Heart left ventricle (tissue), 16 donors: ENCODE data around the gene RNF149. TPM values are rescaled to one million over a fixed set of nuclear protein-coding genes. Genes with fewer than 3 reads are reported as not detected.
A peak's percentile ranks its signal among the peaks of the same experiment; 100 is the strongest.

Experiments
- ATAC-seq, 4 donors: fragments of 200-7000 bp; cut with Tn5 transposase; one replicate each; pipeline ENCODE4 v1.9.1; 2020 to 2022; ENCODE audit warnings: moderate library complexity in 4 of 4, mild to moderate bottlenecking in 3 of 4, moderate number of reproducible peaks in 1 of 4
- DNase-seq, 5 donors: peaks; one replicate each; pipeline ENCODE4 v3.0.0-alpha.2; 2020
- H3K27ac ChIP-seq, 12 donors: fragments of 200-600 bp; sonication (generic) in 4 of 12; one replicate each; pipeline versions ENCODE4 v1.5.0 to v1.8.0; 2016 to 2022; ENCODE audit warnings: mild to moderate bottlenecking in 2 of 12
- H3K27me3 ChIP-seq, 9 donors: fragments of 200-600 bp; sonication (generic) in 2 of 9; one replicate each; pipeline versions ENCODE4 v1.5.1 to v1.8.0; 2016 to 2022; ENCODE audit warnings: mild to moderate bottlenecking in 3 of 9
- H3K36me3 ChIP-seq, 9 donors: fragments of 200-600 bp; sonication (generic) in 2 of 9; one replicate each; pipeline versions ENCODE4 v1.5.0 to v1.8.0; 2018 to 2022; ENCODE audit warnings: mild to moderate bottlenecking in 2 of 9
- H3K4me1 ChIP-seq, 12 donors: fragments of 200-600 bp; sonication (generic) in 4 of 12; one replicate each; pipeline versions ENCODE4 v1.5.0 to v1.8.0; 2016 to 2022; ENCODE audit warnings: mild to moderate bottlenecking in 3 of 12
- H3K4me3 ChIP-seq, 12 donors: fragments of 200-600 bp; sonication (generic) in 4 of 12; one replicate each; pipeline versions ENCODE4 v1.5.0 to v1.8.0; 2017 to 2022; ENCODE audit warnings: mild to moderate bottlenecking in 9 of 12, moderate library complexity in 4 of 12
- H3K9me3 ChIP-seq, 12 donors: fragments of 200-600 bp; sonication (generic) in 4 of 12; one replicate each; pipeline versions ENCODE4 v1.5.0 to v1.8.0; 2016 to 2022; ENCODE audit warnings: mild to moderate bottlenecking in 1 of 12
- POLR2A ChIP-seq, 2 donors: fragments of 450-650 bp; IDR thresholded peaks; one replicate each; pipeline ENCODE4 v1.6.1; 2017; ENCODE audit warnings: antibody characterized with exemption in 2 of 2, mild to moderate bottlenecking in 2 of 2, moderate library complexity in 2 of 2
- WGBS, 4 donors: extraction: QIAGEN DNeasy Blood & Tissue Kit in 2 of 4; methylation state at CpG; one replicate each; pipeline versions ENCODE4 v1.1.5 to v1.1.7; 2013 to 2018; 5-methylcytosine and 5-hydroxymethylcytosine counted together
- intact Hi-C, 10 donors: fragments of 100-400 bp; cut with DNase I; formaldehyde crosslinking; loops; one replicate each; pipeline versions ENCODE4 v1.11.1 to v1.14.2; 2022
- long read RNA-seq, 3 donors: library from polyadenylated mRNA; unstranded; transcript quantifications; one replicate each; pipeline ENCODE4 v2.0.0, GENCODE V29; 2020 to 2021
- polyA plus RNA-seq, 2 donors: library from polyadenylated mRNA; stranded (reverse); fragments of 200-250 nt; gene quantifications; one replicate each; pipeline ENCODE4 v1.2.3, GENCODE V29; 2013
- total RNA-seq, 9 donors: library from RNA; depleted of rRNA in 2 of 9; stranded (reverse); fragments of >200 nt in 2 of 9; fragmentation: NEBNext Ultra II Directional in 3 of 9; extraction: Animal tissue kit (Norgen Biotek cat#: 25700) in 3 of 9; gene quantifications; one replicate each; pipeline versions ENCODE4 v1.1.0 to v1.2.4, GENCODE V29; 2016 to 2023
- TF ChIP-seq, protein P1 (sequence below), 12 donors: fragments of 200-600 bp; sonication (generic) in 4 of 12; IDR thresholded peaks; one replicate each; pipeline versions ENCODE4 v1.5.0 to v1.8.0; 2018 to 2022; ENCODE audit warnings: antibody characterized with exemption in 12 of 12, mild to moderate bottlenecking in 5 of 12
- donor health status: ischemic (EF 13 %, LVEDD 7.1; RV severe dilation, severe dysfunction).
- donor health status: healthy with polysubstance abuse.
- donor health status: DM: no; HTN: yes; CAD: no.
- donor health status: DM: no; HTN: no; CAD: no.
- donor health status: ischemic (EF 25% LVEDD 6.9; RV normal size, moderate dysfunction).
- donor health status: ischemic (EF 25% LVEDD 5.7; RV mildly dilated, moderate dysfunction).
- donor health status: healthy.
- donor health status: DM: yes; HTN: yes; CAD: no.
- donor health status: ischemic (EF 35%, LVEDD 5.7; RV mildly dilated, moderate dysfunction).
- donor health status: nonischemic (EF 11% LVEDD 7.7; RV severe dilation, severe dysfunction).
- donor health status: DM: yes; HTN: yes; CAD: no.
- donor health status: PGD.
- donor health status: ischemic (EF 29% LVEDD 5.4; RV normal size, mild dysfunction).
- donor health status: nonischemic (EF 23%, LVEDD 6.1; RV moderate dilation, normal function).

Gene RNF149, protein sequence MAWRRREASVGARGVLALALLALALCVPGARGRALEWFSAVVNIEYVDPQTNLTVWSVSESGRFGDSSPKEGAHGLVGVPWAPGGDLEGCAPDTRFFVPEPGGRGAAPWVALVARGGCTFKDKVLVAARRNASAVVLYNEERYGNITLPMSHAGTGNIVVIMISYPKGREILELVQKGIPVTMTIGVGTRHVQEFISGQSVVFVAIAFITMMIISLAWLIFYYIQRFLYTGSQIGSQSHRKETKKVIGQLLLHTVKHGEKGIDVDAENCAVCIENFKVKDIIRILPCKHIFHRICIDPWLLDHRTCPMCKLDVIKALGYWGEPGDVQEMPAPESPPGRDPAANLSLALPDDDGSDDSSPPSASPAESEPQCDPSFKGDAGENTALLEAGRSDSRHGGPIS
- total RNA-seq: 10 to 100 TPM; 10.9 to 46.1 (median 15.8) TPM
- polyA plus RNA-seq: 10 to 100 TPM; 14.7 to 20.6 TPM
- long read RNA-seq, donor 1, transcript RNF149-201 (7 exons, 2,458 nt): major isoform, 22 of 29 reads
- long read RNA-seq, donor 1, partial matches to known transcripts: 5 of 29 reads
- long read RNA-seq, donor 1, other reads (novel, unspliced or antisense): 2 of 29 reads
- long read RNA-seq, donor 2, transcript RNF149-201 (7 exons, 2,458 nt): major isoform, 109 of 117 reads
- long read RNA-seq, donor 2, partial matches to known transcripts: 2 of 117 reads
- long read RNA-seq, donor 2, other reads (novel, unspliced or antisense): 6 of 117 reads
- long read RNA-seq, donor 3, transcript RNF149-201 (7 exons, 2,458 nt): major isoform, 32 of 39 reads
- long read RNA-seq, donor 3, partial matches to known transcripts: 1 of 39 reads
- long read RNA-seq, donor 3, other reads (novel, unspliced or antisense): 6 of 39 reads

DNA sequence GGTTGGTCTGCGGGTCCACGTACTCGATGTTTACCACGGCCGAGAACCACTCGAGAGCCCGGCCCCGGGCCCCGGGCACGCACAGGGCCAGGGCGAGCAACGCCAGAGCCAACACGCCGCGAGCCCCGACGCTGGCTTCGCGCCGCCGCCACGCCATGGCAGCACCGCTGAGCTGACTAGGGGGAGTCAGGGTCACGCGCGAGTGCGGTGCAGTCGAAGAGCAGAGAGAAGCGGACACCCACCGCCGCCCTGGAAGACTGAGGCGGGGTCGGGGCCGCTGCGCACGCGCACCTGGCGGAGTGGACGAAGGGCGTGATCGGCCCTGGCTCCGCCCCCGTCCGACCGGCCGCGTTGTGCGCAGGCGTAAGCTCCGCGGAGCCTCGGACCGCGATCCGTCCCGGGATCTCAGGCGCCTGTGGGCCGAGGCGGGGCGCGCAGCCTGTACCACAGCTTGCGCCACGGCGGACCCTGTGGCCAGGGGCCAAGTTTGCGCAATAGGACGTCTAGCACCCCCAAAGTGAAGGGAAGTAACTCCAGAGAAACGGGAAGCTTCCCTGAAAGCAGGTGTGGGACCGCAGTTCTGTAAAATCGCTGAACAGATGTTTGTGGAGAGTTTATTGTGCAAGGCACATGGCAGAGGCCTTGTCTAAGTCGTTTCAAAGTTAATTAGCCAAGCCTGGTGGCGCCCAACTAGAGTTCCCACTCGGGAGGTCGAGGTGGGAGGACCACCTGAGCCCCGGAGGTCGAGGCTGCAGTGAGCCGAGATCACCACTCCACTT lies at the start of gene RNF149:
TSS of gene RNF149 (minus strand) at position 270 of the 779 bp plus-strand sequence. CDS start at position 157, 113 bp downstream.
- H3K4me3 ChIP-seq: peak within 1 kb of the TSS; percentile 73 to 96 (median 83)
- H3K4me1 ChIP-seq: peaks cover 2 to 65% (median 36%) of the 10 kb centered on the region in 12 donors
- H3K27me3 ChIP-seq: no peaks in the 10 kb centered on the region
- H3K36me3 ChIP-seq: peaks cover 0 to 23% (median 0%) of the 10 kb centered on the region in 9 donors
- TF ChIP-seq, protein P1, sequence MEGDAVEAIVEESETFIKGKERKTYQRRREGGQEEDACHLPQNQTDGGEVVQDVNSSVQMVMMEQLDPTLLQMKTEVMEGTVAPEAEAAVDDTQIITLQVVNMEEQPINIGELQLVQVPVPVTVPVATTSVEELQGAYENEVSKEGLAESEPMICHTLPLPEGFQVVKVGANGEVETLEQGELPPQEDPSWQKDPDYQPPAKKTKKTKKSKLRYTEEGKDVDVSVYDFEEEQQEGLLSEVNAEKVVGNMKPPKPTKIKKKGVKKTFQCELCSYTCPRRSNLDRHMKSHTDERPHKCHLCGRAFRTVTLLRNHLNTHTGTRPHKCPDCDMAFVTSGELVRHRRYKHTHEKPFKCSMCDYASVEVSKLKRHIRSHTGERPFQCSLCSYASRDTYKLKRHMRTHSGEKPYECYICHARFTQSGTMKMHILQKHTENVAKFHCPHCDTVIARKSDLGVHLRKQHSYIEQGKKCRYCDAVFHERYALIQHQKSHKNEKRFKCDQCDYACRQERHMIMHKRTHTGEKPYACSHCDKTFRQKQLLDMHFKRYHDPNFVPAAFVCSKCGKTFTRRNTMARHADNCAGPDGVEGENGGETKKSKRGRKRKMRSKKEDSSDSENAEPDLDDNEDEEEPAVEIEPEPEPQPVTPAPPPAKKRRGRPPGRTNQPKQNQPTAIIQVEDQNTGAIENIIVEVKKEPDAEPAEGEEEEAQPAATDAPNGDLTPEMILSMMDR (IDR thresholded peaks at IDR 0.05): peak in 2 of 12 donors; percentile 7 to 14
- peak in 1 of 2 donors; percentile 95 for TF ChIP-seq POLR2A (IDR thresholded peaks at IDR 0.05)
- DNase-seq: peak; percentile 92 to 98 (median 95)
- no peaks in the 10 kb centered on the region for H3K9me3 ChIP-seq
- ATAC-seq: peak; percentile 90 to 95 (median 94)
- intact Hi-C loops: loop anchor here in 2 of 10 donors (5.0 kb wide), 2 partner anchors 36 to 41 kb away; no protein-coding TSS in a partner anchor
- WGBS, 4 donors: 4 to 9% (median 6%) methylated on average over 37 to 76 of the region's 76 CpGs
- peak within 1 kb of the TSS; percentile 33 to 99 (median 90) for H3K27ac ChIP-seq

DNA sequence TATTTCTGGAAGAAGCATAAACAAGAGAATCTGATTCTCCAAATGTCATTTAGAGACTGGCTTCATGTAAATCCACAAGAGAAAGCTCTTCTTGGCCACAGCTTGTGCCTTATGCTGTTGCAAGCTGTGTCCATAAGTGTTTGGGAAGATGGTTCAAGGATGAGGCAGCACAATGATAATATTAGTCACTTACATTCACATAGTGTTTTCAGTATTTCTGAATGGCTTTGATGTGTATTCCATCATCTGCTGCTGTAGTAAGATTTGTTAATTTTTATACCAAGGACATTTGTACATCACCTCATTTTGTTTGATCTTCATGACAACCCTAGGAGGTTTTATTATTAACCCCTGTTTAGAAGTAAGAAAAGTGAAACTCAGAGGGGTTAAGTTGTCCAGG lies 48.9 kb upstream of the RNF149 start:
- intact Hi-C loops: loop anchor here in 1 of 10 donors (10.0 kb wide), 1 partner anchor 1087 kb away; no protein-coding TSS in a partner anchor
- no peak overlapping the region for H3K4me3 ChIP-seq
- H3K4me1 ChIP-seq: peaks cover 0 to 15% (median 0%) of the 10 kb centered on the region in 12 donors
- no peak overlapping the region for H3K27ac ChIP-seq
- H3K9me3 ChIP-seq: no peaks in the 10 kb centered on the region
- ATAC-seq (no peak), DNase-seq (no peak)
- no peak for TF ChIP-seq POLR2A (IDR thresholded peaks at IDR 0.05)
- TF ChIP-seq, protein P1 (IDR thresholded peaks at IDR 0.05): no peak
- no peaks in the 10 kb centered on the region for H3K36me3 ChIP-seq
- H3K27me3 ChIP-seq: no peaks in the 10 kb centered on the region

DNA sequence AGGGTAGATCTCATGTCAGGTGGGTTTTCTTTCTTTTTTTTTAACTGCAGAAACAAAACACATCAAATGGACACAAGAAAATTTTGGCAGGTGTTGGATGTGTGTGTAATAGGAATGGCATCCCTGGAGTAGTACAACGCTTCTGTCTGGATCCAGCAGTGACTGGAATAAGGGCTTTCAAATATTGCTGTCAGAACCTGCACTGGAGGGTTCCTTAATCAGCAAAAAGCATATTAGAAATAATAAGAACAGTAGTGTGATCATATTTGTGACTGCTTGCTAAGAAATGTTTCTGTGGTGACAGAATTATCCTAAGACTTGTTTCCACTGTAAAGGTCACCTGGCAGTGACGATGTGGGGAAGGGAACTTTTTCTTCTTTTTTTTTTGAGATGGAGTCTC lies 48.0 kb upstream of the RNF149 start:
- H3K36me3 ChIP-seq: no peaks in the 10 kb centered on the region
- no peak for ATAC-seq
- intact Hi-C loops: loop anchor here in 1 of 10 donors (10.0 kb wide), 1 partner anchor 1088 kb away; no protein-coding TSS in a partner anchor
- WGBS, 4 donors: 54 to 73% (median 66%) methylated on average over 2 of the region's 2 CpGs
- H3K27me3 ChIP-seq: no peaks in the 10 kb centered on the region
- H3K4me3 ChIP-seq: no peak overlapping the region
- H3K27ac ChIP-seq: no peak overlapping the region
- no peak for DNase-seq
- no peaks in the 10 kb centered on the region for H3K9me3 ChIP-seq
- no peak for TF ChIP-seq POLR2A (IDR thresholded peaks at IDR 0.05)
- TF ChIP-seq, protein P1 (IDR thresholded peaks at IDR 0.05): no peak
- peaks cover 0 to 8% (median 0%) of the 10 kb centered on the region in 12 donors for H3K4me1 ChIP-seq
